HG03460 (cell line): ENCODE results near the gene BAIAP2L1.

Source experiments
- ATAC-seq: cut with Tn5 transposase; IDR thresholded peaks from one replicate; pipeline ENCODE4 v1.9.1; 2021; ENCODE audit not compliant: unreplicated experiment

Gene BAIAP2L1

GRCh38 chr7:98242342-98242741 is 158.5 kb downstream of the BAIAP2L1 start:
- no peak for ATAC-seq

- no peak for ATAC-seq
These were observed 159.1 kb downstream of the BAIAP2L1 start for GRCh38 chr7:98241674-98242241.
